Karpas-422 (cell line): Measurements from ENCODE around the gene ADAMTSL2. TPM values are rescaled to one million over a fixed set of nuclear protein-coding genes. Genes with fewer than 3 reads are reported as not detected.

Experiments used
- DNase-seq: peaks from one replicate; pipeline ENCODE4 v3.0.0-alpha.2; 2015
- H2AFZ ChIP-seq: fragments of 200-600 bp; sonication (generic); 2 replicates; pipeline ENCODE4 v1.6.1; 2014; ENCODE audit warnings: antibody characterized with exemption, low read length, mixed read lengths
- H3K27ac ChIP-seq: fragments of 200-600 bp; sonication (generic); 2 replicates; pipeline ENCODE4 v1.5.1; 2014; ENCODE audit warnings: mild to moderate bottlenecking, low read length, moderate library complexity
- H3K27me3 ChIP-seq: fragments of 200-600 bp; sonication (generic); 2 replicates; pipeline ENCODE4 v1.6.1; 2014; ENCODE audit warnings: low read length, mixed read lengths
- H3K36me3 ChIP-seq: fragments of 200-600 bp; sonication (generic); 2 replicates; pipeline ENCODE4 v1.6.1; 2014; ENCODE audit warnings: low read length, mixed read lengths; ENCODE audit not compliant: insufficient read depth
- H3K4me1 ChIP-seq: fragments of 200-600 bp; sonication (generic); 2 replicates; pipeline ENCODE4 v1.6.1; 2014; ENCODE audit warnings: mild to moderate bottlenecking, low read length, mixed read lengths
- H3K4me2 ChIP-seq: fragments of 200-600 bp; sonication (generic); 2 replicates; pipeline ENCODE4 v1.6.1; 2014; ENCODE audit warnings: low read length, low read depth, mild to moderate bottlenecking; ENCODE audit not compliant: poor library complexity, severe bottlenecking
- H3K4me3 ChIP-seq: fragments of 200-600 bp; sonication (generic); 2 replicates; pipeline ENCODE4 v1.5.1; 2014; ENCODE audit warnings: mild to moderate bottlenecking, antibody characterized with exemption, low read length, mixed read lengths
- H3K79me2 ChIP-seq: fragments of 200-600 bp; sonication (generic); 2 replicates; pipeline ENCODE4 v1.6.1; 2014; ENCODE audit warnings: mild to moderate bottlenecking, low read length, mixed read lengths
- H3K9ac ChIP-seq: fragments of 200-600 bp; sonication (generic); 2 replicates; pipeline ENCODE4 v1.6.0; 2014; ENCODE audit warnings: low read length
- H3K9me2 ChIP-seq: fragments of 200-600 bp; sonication (generic), shearing (Covaris generic); replicated peaks from 2 replicates; pipeline ENCODE4 v1.6.0; 2014; ENCODE audit warnings: mild to moderate bottlenecking, low read length, moderate library complexity; ENCODE audit not compliant: insufficient read depth
- H3K9me3 ChIP-seq: fragments of 300-700, 200-600 bp; sonication (generic); 2 replicates; pipeline ENCODE4 v1.6.1; 2014; ENCODE audit warnings: low read length, mixed read lengths
- H4K20me1 ChIP-seq: fragments of 200-600 bp; sonication (generic); 2 replicates; pipeline ENCODE4 v1.6.1; 2014; ENCODE audit warnings: mild to moderate bottlenecking, antibody characterized with exemption, low read length, low read depth; ENCODE audit not compliant: insufficient read depth
- total RNA-seq: library from RNA; depleted of rRNA; stranded (reverse); fragments of >200 nt; shearing (Covaris generic); gene quantifications from 2 replicates; pipeline ENCODE4 v1.2.3, GENCODE V29; 2014; ENCODE audit warnings: low replicate concordance

Gene ADAMTSL2
- total RNA-seq, 1 experiment from 2014 or later = not detected

GRCh38 chr9:133540698-133541025 lies 6.2 kb downstream of the ADAMTSL2 start:
- Histone ChIP-seq H3K4me1 (no peaks in the 10 kb centered on the region), H3K27me3 (no peaks in the 10 kb centered on the region), H3K4me2 (peak overlapping the region; percentile 26), H3K36me3 (no peaks in the 10 kb centered on the region), H3K9me2 (no peaks in the 10 kb centered on the region), H2AFZ (no peak overlapping the region), H3K4me3 (no peak overlapping the region), H3K79me2 (no peaks in the 10 kb centered on the region), H3K9me3 (no peaks in the 10 kb centered on the region), H4K20me1 (no peaks in the 10 kb centered on the region), H3K9ac (no peak overlapping the region), H3K27ac (no peak overlapping the region)
- no peak for DNase-seq

GRCh38 chr9:133542002-133542401 lies 7.5 kb downstream of the ADAMTSL2 start:
- Histone ChIP-seq H3K36me3 (no peaks in the 10 kb centered on the region), H3K4me2 (no peak overlapping the region), H3K27ac (no peak overlapping the region), H4K20me1 (no peaks in the 10 kb centered on the region), H3K4me3 (no peak overlapping the region), H2AFZ (no peak overlapping the region), H3K27me3 (no peaks in the 10 kb centered on the region), H3K9me2 (no peaks in the 10 kb centered on the region), H3K79me2 (no peaks in the 10 kb centered on the region), H3K4me1 (no peaks in the 10 kb centered on the region), H3K9me3 (no peaks in the 10 kb centered on the region), H3K9ac (no peak overlapping the region)
- DNase-seq = no peak

GRCh38 chr9:133543772-133544467 lies 9.4 kb downstream of the ADAMTSL2 start:
- H3K4me3 ChIP-seq = no peak overlapping the region
- H3K4me1 ChIP-seq = no peaks in the 10 kb centered on the region
- no peaks in the 10 kb centered on the region for H4K20me1 ChIP-seq
- H3K9ac ChIP-seq = no peak overlapping the region
- no peaks in the 10 kb centered on the region for H3K27me3 ChIP-seq
- H3K36me3 ChIP-seq = no peaks in the 10 kb centered on the region
- no peaks in the 10 kb centered on the region for H3K9me2 ChIP-seq
- DNase-seq = no peak
- no peak overlapping the region for H3K4me2 ChIP-seq
- no peaks in the 10 kb centered on the region for H3K79me2 ChIP-seq
- no peak overlapping the region for H2AFZ ChIP-seq
- H3K27ac ChIP-seq = no peak overlapping the region
- H3K9me3 ChIP-seq = no peaks in the 10 kb centered on the region

- Histone ChIP-seq H4K20me1 (no peaks in the 10 kb centered on the region), H3K9ac (no peak overlapping the region), H3K4me1 (no peaks in the 10 kb centered on the region), H3K27me3 (no peaks in the 10 kb centered on the region), H3K4me2 (no peak overlapping the region), H3K9me3 (no peaks in the 10 kb centered on the region), H3K4me3 (no peak overlapping the region), H3K9me2 (no peaks in the 10 kb centered on the region), H3K36me3 (no peaks in the 10 kb centered on the region), H3K27ac (no peak overlapping the region), H3K79me2 (no peaks in the 10 kb centered on the region), H2AFZ (no peak overlapping the region)
- no peak for DNase-seq
Measured at GRCh38 chr9:133545494-133546286, 11.2 kb downstream of the ADAMTSL2 start.

- Histone ChIP-seq H3K9me3 (no peaks in the 10 kb centered on the region), H3K36me3 (no peaks in the 10 kb centered on the region), H3K4me2 (no peak overlapping the region), H3K27ac (no peak overlapping the region), H3K4me1 (no peaks in the 10 kb centered on the region), H4K20me1 (no peaks in the 10 kb centered on the region), H3K9ac (no peak overlapping the region), H3K79me2 (no peaks in the 10 kb centered on the region), H2AFZ (no peak overlapping the region), H3K9me2 (no peaks in the 10 kb centered on the region), H3K4me3 (no peak overlapping the region), H3K27me3 (no peaks in the 10 kb centered on the region)
- no peak for DNase-seq
Measured at GRCh38 chr9:133546287-133546680, 11.8 kb downstream of the ADAMTSL2 start.

GRCh38 chr9:133547116-133547515 lies 12.6 kb downstream of the ADAMTSL2 start:
- no peak for DNase-seq
- Histone ChIP-seq H3K79me2 (no peaks in the 10 kb centered on the region), H3K4me2 (no peak overlapping the region), H3K27ac (no peak overlapping the region), H3K36me3 (no peaks in the 10 kb centered on the region), H3K27me3 (no peaks in the 10 kb centered on the region), H2AFZ (no peak overlapping the region), H3K9ac (no peak overlapping the region), H3K9me2 (no peaks in the 10 kb centered on the region), H3K9me3 (no peaks in the 10 kb centered on the region), H3K4me3 (no peak overlapping the region), H4K20me1 (no peaks in the 10 kb centered on the region), H3K4me1 (no peaks in the 10 kb centered on the region)

GRCh38 chr9:133551446-133551845 lies 16.9 kb downstream of the ADAMTSL2 start:
- H3K4me1 ChIP-seq = no peaks in the 10 kb centered on the region
- no peak overlapping the region for H3K27ac ChIP-seq
- no peak for DNase-seq
- H3K9me2 ChIP-seq = no peaks in the 10 kb centered on the region
- no peak overlapping the region for H3K9ac ChIP-seq
- no peaks in the 10 kb centered on the region for H3K36me3 ChIP-seq
- H3K9me3 ChIP-seq = no peaks in the 10 kb centered on the region
- H3K27me3 ChIP-seq = no peaks in the 10 kb centered on the region
- no peak overlapping the region for H2AFZ ChIP-seq
- H3K4me2 ChIP-seq = no peak overlapping the region
- H3K79me2 ChIP-seq = no peaks in the 10 kb centered on the region
- H4K20me1 ChIP-seq = no peaks in the 10 kb centered on the region
- H3K4me3 ChIP-seq = no peak overlapping the region

GRCh38 chr9:133552236-133552635 lies 17.7 kb downstream of the ADAMTSL2 start:
- Histone ChIP-seq H2AFZ (no peak overlapping the region), H3K4me2 (no peak overlapping the region), H3K27me3 (no peaks in the 10 kb centered on the region), H3K9ac (no peak overlapping the region), H3K4me1 (no peaks in the 10 kb centered on the region), H3K36me3 (no peaks in the 10 kb centered on the region), H3K79me2 (no peaks in the 10 kb centered on the region), H3K9me3 (no peaks in the 10 kb centered on the region), H3K27ac (no peak overlapping the region), H3K4me3 (no peak overlapping the region), H4K20me1 (no peaks in the 10 kb centered on the region), H3K9me2 (no peaks in the 10 kb centered on the region)
- no peak for DNase-seq
